HG03108 (cell line): ENCODE measurements around the gene COL26A1.
A peak's percentile ranks its signal among the peaks of the same experiment; 100 is the strongest.
"Not testable (repeated sequence)": the region's sequence is repeated elsewhere in the genome, so short reads cannot be mapped to it uniquely, and the experiment has no call there.

ENCODE experiments used
- ATAC-seq: cut with Tn5 transposase; IDR thresholded peaks from one replicate; pipeline ENCODE4 v1.9.1; 2021; ENCODE audit warnings: moderate library complexity; ENCODE audit not compliant: unreplicated experiment

COL26A1 gene

DNA sequence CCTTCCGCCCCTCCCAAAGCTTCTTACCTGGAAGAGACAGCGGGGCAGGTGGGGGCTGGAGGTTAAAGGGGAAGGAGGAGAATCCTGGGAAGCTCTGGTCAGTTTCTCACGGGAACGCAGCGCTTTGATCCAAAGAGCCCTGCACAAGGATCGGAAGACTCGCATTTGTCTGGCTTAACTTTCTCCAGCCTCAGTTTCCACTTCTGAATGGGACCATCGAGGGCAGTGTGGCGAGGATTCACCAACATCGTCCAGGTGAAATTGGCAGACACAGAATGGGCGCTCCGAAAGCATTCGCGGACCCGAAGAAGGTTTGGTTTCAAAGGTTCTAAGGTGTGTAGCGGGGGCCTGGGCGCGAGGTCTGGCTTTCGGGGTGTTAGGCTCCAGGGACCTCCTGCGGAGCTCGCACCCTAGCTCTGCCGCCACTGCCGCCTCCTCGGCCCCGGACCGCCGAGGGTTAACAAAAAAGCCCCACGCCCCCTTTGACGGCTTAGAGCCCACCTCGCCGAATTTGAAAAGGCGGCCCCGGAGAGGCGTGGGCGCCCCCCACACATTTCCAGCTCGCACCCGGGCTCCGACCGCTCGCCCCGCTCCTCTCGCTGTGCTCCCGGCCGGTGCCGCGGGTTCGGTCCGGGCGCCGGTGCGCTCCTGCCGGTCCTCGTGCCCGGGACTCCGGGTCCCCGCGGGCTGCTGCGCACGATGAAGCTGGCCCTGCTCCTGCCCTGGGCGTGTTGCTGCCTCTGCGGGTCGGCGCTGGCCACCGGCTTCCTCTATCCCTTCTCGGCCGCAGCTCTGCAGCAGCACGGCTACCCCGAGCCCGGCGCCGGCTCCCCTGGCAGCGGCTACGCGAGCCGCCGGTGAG, at the start of gene COL26A1:
Gene COL26A1 (plus strand): TSS at position 542 of the 862 bp plus-strand sequence. CDS start 158 bp downstream, at position 700.
- no peak for ATAC-seq

DNA sequence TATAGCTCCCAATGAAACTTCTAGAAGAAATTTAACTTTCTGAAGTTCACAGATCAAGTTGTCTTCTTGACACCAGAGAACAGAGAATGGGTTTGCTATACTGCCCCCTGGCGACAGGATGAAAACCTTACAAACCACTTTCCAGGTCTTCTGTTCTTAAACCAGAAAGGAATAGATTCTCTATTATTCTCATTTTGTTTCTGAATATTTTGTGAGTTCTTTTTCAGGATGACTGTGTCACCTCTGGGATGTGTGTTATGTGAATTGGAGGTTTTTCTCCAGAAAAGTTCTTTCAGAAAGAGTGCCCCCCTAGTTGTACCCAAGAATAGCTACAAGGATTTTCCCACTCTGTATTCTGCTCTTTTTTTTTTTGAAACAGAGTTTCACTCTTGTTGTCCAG, 47.3 kb upstream of the COL26A1 start:
- ATAC-seq, result no peak

DNA sequence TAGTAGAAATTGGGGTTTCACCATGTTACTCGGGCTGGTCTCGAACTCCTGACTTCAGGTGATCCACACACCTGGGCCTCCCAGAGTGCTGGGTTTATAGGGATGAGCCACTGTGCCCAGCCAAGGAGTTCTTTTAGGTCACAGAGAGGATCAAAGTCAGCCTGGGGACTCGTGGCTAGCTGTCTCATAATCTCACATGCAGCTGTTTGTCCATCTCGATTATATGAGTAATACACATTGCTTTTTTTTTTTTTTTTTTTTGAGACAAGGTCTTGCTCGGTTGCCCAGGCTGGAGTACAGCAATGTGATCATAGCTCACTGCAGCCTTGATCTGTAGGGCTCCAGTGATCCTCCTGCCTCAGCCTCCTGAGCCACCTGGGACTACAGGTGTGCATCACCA, 43.3 kb upstream of the COL26A1 start:
- no peak for ATAC-seq

DNA sequence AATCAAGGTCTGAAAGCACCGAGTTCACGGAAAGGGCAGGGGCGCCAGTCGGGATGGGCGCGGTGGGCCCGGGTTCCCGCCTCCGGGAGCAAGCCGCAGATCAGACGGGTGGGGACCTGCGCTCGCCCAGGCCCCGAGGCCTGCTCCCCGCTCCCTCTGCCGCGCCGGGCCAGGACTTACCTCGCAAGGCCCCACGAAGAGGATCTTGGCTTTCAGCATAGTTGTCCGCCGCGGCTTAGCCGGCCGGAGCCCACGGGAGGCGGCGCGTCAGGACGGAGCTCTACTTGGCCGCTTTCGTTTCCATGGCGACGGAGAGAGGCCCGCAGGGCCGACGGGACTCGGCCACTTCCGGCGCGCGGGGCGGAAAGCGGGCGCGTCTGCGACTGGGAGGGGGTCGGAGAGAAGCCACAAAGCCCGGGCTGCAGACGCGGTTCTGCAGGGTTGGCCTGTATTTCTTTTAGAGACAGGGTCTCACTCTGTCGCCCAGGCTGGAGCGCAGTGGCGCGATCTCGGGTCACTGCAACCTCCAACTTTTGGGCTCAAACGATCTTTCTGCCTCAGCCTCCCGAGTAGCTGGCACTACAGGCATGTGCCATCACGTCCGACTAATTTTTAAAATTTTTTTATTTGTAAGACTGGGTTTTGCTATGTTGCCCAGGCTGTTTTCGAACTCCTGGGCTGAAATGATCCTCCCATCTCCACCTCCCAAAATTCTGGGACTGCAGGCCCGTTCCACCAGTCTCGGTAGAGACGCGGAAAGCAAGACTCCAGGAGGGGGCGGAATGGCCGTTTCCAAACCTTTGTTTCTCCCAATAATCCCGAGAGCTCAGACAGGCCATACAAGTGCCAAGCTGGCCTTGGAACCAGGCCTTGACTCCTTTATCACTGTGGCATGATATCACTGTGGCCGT, 40.9 kb upstream of the COL26A1 start, which contains the start of gene IFT22:
Gene IFT22 (minus strand): TSS at position 322 of the 911 bp plus-strand sequence. CDS start 103 bp downstream, at position 219.
- ATAC-seq, result peak; percentile 92

DNA sequence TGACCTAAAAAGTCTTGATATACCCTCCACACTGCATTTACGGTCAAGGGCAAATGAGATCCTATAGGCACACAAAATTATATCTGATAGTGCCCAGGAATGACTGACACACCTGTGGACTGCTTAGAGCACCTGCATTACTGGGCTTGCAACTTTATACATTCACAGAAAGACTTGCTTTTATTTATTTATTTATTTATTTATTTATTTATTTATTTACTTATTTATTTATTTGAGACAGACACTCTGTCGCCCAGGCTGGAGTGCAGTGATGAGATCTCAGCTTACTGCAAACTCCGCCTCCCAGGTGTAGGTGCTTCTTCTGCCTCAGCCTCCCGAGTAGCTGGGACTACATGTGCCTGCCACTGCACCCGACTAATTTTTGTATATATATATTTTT, 34.5 kb upstream of the COL26A1 start:
- ATAC-seq, result no peak

DNA sequence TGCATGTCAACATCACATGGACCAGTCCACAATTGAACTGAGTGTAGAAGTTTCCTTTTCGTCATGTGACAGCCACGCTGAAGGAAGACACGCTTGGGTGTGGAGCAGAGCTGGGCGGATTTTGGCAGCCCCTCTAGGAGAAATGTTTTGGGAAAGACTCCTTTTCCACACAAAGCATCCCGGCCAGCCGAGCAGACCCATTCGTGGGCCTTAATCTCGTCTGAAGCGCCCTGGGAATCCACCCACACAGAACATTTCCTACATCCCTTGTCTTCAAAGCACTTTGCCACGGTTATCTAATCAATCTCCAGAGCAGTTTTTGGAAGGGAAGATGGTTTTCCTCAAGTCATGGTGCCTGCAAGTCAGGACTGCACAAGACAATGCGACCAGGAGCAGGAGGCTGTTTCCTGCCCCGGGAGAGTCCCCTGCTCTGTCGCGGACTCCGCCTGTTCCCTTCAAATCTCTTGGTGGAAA, 32.6 kb upstream of the COL26A1 start:
- ATAC-seq, result no peak

DNA sequence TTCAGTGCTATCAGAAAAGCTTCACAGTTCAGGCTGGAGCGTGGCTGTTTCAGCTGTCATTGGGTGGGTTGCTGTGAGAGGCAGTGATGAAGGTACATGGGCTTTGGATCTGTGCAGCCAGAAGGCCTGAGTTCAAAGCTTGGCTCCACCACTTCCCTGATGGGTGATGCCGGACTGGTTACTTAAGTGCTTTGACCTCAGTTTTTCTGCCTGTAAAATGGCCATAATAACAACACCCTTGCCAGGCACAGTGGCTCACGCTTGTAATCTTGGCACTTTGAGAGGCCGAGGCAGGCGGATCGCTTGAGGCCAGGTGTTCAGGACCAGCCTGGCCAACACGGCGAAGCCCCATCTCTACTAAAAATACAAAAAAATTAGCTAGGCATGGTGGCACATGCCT, 30.6 kb upstream of the COL26A1 start:
- no peak for ATAC-seq

DNA sequence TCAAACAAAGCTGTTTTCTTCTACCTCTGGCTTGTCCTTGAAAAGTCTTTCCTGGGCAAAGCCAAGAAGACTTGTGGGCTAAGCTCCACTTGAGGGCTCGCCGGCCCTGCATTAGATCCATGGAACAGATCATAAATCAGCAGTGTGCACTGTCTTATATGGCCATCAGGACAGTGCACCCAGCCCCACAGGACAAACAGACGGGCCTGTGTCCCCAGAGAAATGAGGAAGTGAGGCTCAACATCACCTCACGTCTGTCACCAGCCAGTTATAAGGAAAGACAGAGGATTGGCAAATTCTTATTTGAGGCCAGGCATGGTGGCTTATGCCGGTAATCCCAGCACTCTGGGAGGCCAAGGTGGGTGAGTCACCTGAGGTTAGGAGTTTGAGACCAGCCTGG, 28.8 kb upstream of the COL26A1 start:
- ATAC-seq, result no peak

DNA sequence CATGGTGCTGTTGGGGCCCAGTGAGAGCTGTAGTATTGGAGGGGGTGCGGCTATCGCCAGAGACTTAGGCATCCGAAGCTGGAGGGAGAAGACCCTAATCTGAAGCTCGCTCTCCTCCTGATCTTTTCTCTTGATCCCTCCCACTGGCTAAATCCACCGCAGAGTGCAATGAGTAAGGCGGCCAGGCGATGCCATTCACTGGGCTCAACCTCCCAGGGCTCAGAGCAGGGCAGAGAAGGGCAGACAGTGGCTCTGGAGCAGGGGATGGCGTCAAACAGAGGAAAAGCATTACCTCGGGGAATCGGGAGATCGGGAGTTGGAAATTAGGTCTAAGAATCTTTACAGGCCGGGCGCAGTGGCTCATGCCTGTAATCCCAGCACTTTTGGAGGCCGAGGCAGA, 22.3 kb upstream of the COL26A1 start:
- ATAC-seq, result no peak

DNA sequence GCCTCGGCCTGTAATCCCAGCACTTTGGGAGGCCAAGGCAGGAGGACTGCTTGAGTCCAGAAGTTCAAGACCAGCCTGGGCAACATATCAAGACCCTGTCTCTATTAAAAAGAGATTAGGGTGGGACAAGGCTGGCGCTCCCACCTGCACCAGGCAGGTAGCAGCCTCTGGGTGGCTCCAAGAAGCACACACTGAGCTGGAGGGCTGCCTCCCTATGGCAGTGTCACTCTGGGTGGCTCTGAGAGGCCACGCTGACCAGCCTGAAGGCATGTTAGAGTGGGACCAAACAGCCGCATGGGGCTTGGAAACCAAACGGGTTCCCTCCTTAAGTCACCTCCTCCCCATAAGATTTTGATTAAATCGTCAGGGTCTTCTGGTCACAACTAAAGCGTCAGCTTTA, 19.8 kb upstream of the COL26A1 start:
- no peak for ATAC-seq

DNA sequence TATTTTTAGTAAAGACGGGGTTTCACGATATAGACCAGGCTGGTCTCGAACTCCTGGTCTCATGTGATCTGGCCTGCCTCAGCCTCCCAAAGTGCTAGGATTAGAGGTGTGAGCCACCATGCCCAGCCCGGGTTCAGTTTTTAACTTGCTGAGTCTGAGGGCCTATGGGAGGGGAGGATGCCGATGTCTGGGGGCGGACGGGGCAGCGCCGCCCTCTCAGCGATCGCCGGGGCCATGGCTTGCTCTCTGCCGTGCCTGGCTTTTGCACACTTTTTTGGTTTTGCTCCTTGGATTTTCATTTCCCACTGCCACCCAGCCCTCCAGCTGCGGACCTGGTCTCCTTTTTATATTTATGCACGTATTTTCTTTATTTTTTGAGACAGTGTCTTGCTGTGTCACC, 15.2 kb upstream of the COL26A1 start:
- no peak for ATAC-seq

DNA sequence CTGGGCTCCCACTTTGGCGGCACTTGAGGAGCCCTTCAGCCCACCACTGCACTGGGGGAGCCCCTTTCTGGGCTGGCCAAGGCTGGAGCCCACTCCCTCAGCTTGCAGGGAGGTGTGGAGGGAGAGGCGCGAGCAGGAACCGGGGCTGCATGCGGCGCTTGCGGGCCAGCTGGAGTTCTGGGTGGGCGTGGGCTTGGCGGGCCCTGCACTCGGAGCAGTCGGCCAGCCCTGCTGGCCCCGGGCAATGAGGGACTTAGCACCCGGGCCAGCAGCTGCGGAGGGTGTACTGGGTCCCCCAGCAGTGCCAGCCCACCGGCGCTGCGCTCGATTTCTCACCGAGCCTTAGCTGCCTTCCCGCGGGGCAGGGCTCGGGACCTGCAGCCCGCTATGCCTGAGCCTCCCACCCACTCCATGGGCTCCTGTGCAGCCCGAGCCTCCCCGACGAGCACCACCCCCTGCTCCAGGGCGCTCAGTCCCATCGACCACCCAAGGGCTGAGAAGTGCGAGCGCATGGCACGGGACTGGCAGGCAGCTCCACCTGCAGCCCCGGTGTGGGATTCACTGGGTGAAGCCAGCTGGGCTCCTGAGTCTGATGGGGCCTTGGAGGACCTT, 14.1 kb upstream of the COL26A1 start:
- not testable (repeated sequence) for ATAC-seq

DNA sequence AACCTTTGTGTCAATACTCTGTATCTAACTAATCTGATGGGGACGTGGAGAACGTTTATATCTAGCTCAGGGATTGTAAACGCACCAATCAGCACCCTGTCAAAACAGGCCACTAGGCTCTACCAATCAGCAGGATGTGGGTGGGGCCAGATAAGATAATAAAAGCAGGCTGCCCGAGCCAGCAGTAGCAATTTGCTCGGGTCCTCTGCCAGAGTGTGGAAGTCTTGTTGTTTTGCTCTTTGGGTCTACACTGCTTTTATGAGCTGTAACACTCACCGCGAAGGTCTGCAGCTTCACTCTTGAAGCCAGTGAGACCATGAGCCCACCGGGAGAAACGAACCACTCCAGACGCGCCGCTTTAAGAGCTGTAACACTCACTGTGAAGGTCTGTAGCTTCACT, 13.4 kb upstream of the COL26A1 start:
- not testable (repeated sequence) for ATAC-seq

DNA sequence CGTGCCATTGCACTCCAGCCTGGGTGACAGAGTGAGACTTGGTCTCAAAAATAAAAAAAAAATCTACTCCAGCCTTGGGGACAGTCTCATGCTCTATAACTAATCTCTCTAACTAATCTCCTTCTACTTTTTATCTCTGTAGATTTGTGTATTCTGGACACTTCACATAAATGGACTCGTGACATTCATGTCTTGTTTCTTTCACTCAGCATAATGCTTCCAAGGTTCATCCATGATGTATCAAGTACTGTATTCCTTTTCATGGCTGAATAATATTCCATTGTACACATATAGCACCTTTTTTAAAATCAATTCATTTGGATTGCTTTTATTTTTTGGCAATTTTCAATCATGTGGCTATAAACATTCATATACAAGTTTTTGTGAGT, 9.8 kb upstream of the COL26A1 start:
- no peak for ATAC-seq

DNA sequence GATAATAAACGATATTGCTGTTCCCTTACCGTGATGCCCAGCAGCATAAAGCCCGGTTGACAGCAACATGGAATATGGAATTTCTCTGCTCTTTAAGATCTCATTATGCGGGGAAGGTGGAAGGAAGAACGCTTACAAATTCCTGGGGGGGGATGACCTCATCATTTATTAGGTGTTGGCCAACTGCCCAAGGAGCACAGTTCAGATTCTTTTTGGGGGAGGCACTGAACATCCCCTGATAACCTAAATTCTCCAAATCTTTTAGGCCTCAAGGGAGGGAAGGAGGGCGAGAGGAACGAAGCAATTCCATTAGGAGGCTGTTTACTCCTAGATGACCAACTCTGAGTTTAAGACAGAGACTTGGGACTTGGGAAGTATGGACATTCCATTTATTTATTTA, 5.2 kb upstream of the COL26A1 start:
- ATAC-seq, result no peak

DNA sequence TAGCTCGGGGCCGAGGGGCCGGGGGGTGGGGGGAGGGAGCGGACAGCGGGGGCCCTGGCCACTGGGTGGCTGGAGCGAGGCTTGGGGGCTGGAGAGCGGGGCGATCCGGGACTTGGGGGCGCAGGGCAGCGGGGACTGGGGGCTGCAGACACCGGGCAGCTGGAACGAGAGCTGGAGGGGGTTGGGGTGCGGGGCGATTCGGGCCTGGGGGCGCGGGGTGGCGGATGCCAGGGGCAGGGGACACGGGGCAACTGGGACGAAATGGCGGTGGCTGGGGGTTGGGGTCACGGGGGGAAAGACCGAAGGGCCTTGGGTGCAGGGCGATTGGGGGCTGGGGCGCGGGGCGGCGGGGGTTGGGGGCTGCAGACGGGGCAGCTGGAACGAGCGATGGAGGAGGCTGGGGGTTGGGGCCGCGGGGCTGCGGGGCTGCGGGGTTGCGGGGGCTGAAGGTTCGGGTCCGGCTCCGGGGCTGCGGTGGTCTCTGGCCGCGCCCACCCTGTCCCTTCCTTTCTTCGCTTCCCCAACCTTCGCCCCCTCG, 590 bp downstream of the COL26A1 start:
- ATAC-seq, result no peak

DNA sequence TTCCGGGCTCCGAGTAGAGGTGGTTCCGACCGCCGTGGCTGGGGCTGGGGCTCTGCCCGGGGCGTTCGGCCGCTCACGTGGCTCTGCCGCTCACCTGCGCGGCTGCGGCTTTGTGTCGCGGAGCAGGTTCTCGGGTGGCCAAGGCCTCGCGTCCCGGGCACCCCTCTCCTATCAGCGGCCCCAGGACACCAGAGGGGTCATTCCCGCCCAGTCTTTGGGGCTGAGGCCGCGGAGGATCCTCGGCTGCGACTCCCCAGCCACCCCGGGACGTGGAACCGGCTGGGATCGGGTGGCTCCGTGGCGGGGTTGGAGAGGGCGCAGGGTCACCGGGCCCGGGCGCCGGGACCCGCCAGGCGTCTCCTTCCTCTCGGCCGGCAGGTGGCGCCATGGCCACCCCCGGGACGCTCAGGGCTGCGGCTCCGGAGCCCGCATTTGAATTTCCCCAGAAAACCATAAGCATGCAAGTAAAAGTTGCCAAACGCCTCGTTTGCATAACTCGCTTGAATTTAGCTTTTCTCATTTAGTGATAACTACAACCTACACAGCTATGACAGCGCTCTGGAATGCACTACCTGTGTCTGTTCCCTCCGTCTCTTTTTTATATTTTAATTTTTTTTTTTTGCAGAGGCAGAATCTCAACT, 1.2 kb downstream of the COL26A1 start:
- peak; percentile 63 for ATAC-seq

DNA sequence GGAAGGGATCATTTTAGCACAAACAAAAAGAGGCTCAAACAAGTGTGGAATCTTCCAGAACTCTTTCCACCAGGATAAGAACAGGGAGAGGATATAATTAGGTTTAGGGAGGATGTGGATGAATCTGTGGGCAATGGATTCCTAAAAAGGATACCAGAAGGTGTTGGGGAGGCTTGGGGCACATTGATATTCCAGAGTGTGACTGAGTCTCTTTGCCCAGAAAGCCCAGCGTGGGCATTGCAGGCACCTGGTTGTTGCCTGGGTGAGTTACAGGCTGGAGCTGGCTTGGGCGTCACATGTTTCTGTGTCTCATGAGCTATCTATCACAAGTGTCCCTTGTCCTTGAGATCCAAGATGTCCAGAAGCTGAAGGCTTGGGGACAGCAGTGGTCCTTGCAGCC, 3.3 kb downstream of the COL26A1 start:
- no peak for ATAC-seq

DNA sequence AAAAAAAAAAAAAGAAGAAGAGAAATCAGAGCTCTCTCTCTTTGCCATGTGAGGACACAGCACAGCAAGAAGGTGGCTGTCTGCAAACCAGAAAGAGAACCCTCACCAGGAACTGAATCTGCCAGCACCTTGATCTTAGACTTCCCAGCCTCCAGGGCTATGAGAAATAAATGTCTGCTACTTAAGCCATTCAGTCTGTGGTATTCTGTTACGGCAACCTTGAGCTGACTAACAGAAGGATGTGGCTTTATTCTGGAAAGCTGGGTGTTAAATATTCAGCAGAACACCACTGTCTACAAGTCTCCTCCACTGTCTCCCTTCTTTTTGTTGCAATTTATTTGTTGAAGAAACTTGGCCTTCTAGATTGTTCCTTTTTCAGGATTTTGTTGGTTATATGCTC, 5.0 kb downstream of the COL26A1 start:
- no peak for ATAC-seq

DNA sequence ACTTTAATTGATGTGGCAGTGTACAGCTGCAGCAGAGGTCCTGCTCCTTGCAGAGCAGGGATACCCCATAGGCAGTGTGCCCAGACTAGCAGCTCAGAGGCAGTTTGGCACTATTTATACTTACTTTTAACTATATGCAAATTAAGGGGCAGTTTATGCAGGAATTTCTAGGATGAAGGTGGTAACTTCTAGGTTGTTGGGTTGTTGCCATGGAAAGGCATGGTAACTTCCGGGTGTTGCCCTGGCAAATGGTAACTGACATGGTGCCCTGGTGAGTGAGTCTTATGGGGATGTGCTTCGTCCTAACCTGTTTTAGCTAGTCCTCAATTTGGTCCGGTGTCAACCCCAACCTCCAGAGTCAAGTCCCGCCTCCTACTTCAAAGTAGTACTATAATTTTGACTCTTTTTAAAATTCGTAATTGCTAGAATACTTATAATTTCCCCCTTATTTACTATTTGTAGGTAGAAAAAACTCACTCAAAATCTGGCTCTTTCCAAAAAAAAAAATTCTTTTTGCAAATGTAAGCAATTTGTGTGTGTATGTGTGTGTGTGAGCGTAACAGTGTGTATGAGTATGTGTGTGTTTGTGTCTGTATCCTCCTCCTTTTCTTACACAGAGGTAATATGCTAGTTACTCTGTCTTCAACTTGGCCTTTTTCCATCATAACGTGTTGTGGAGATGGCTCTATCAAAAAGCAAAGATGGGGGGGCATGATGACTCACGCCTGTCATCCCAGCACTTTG, 5.9 kb downstream of the COL26A1 start:
- no peak for ATAC-seq
